HG03103 (cell line): ENCODE measurements around the gene SLC6A11.

ENCODE experiments used
- ATAC-seq: cut with Tn5 transposase; IDR thresholded peaks from one replicate; pipeline ENCODE4 v1.9.1; 2021; ENCODE audit warnings: low read depth; ENCODE audit not compliant: unreplicated experiment

The SLC6A11 gene

GRCh38 chr3:10883478-10884234 is 67.6 kb downstream of the SLC6A11 start:
- ATAC-seq = no peak

DNA sequence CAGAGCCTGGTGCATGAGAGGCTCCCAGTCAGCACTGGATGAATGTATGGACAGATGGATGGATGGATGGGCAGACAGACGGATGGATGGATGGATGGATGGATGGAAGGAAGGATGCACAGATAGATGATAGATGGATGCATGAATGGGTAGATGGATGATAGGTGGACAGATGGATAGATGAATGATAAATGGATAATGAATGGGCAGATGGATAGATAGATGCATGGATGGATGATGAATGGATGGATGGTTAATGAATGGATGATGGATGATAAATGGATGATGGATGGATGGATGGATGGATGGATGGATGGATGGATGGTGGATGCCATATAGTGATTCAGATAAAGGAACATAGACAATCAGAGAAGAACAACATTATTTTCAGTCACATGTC is 71.0 kb downstream of the SLC6A11 start:
- no peak for ATAC-seq

DNA sequence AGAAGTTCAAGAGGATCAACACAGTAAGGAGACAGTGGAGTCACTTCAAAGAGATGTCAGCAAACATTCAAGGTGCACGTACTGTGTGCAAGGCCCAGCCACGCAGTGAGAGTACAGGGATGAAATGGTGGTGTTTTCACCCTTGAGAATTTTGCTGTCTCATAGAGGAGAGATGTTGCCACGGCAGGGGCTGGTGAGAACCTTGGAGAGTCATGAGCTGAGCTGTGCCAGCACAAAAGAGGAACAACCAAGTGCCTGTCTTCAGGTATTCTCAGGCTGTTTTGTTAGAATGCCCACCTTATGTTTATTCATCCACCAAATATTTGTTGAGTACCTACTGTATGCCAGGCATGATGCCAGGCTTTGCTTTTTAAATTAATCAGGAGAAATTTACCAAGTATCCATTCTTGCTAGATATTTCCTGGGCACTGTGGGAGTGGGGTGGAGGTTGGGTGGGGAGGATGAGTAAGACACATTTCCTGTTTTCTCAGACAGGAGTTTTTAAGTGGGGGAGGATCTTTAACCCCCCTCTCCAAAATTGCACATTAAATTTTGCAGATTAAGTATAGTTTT is 72.6 kb downstream of the SLC6A11 start:
- no peak for ATAC-seq

DNA sequence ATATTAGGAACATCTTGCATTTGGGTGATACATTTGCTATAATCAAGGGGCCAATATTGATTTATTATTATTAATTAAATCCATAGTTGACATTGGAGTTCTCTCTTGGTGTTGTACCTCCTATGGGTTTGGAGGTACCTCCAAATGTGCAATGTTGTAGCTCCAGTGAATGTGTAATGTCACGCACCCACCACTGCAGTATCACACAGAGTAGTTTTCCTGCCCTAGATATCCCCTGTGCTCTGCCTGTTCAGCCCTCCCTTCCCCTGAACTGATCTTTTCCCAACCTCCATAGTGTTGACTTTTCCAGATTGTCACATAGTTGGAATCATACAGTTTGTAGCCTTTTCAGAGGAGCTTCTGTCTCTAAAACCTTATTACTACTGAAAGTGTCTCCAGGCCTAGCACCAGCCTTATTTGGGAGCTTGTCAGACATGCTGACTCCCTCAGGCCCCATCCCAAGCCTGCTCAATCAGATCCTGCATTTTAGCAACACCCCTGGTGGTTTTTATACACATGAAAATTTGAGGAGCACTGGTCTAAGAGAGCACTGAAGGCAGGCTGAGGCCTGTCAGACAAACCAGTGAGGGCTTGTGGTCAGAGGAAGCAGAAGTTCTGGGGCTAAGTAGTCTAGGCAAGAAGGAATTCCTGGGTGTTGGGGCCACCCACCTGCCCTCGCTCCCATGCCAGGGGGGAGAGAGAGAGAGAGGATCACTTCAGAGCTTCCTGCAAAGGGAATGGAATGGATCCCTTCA is 73.4 kb downstream of the SLC6A11 start:
- ATAC-seq = no peak

DNA sequence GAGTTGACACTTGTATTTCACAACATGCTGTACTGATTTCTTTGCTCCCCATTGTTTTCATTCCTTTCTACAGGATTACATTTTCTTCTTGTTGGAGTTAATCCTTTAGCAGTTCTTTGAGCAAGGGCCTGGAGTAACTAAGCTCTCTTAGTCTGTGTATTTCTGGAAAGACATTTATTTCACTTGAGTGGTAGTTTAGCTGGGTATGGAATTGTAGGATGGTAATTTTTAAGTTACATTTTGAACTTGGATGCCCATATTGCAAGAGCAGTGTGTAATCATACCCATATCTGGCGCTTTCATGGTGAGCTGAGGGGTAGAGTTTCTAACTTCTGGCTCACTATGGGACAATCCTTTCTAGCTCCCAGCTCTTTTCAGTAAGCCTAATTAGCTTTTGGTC is 74.6 kb downstream of the SLC6A11 start:
- no peak for ATAC-seq

- ATAC-seq = no peak
Measured at GRCh38 chr3:10892622-10893021, 76.6 kb downstream of the SLC6A11 start.

- no peak for ATAC-seq
Measured at GRCh38 chr3:10901296-10901945, 85.4 kb downstream of the SLC6A11 start.

DNA sequence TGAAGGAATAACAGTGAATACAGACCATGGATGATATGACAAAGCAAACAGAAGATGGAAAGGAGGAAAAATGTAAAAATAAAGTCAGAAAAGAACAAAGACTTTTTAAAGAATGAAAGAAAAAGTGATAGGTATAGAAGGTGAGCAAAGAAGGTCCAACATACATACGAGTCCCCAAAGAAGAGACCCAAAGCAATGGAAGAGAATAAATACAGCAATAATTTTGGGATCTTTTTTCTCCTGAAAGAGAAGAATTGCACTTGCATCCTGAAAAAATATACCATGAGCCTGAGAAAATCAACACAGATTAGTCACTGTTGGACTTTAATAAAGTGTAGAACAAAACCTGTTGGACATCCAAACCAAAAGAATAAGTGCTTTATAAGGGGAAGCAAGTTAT is 91.2 kb downstream of the SLC6A11 start:
- ATAC-seq = no peak

- no peak for ATAC-seq
Measured at GRCh38 chr3:10910367-10910766, 94.3 kb downstream of the SLC6A11 start.

DNA sequence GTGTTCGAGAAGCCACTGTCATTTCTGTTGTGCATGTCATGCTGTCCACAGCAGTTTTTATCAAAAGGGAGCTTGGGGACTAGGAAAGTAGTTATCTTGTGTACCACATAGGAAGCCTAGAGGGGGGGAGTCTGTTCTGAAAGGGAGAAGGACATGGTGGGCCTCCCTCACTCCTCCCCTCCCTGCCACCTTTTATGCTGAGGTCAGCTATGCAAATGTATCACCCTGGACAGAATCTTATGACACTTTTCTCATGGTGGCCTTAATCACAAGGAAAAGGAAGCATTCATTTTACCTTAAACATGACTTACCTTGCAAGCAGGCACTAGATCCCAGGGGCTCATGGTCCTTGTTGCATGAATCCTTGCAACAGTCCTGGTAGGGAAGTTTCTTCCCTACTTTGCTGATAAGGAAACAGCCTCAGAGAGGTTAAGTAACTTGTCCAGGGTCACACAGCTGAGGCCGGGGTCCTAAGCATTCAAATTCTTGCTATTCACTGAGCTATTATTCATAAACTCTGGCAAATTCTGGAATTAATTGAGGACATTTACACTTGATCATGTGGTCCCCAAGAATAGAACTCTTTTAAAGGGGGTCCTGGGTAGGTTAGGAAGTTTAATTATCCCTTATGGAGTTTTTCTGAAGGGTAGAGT is 95.4 kb downstream of the SLC6A11 start:
- no peak for ATAC-seq

- ATAC-seq = no peak
Measured at GRCh38 chr3:10912786-10913185, 96.8 kb downstream of the SLC6A11 start.

GRCh38 chr3:10915376-10915775 is 99.3 kb downstream of the SLC6A11 start:
- ATAC-seq = no peak

- no peak for ATAC-seq
Measured at GRCh38 chr3:10917176-10917575, 101.1 kb downstream of the SLC6A11 start.

GRCh38 chr3:10918011-10918410 is 102.0 kb downstream of the SLC6A11 start:
- ATAC-seq = no peak

DNA sequence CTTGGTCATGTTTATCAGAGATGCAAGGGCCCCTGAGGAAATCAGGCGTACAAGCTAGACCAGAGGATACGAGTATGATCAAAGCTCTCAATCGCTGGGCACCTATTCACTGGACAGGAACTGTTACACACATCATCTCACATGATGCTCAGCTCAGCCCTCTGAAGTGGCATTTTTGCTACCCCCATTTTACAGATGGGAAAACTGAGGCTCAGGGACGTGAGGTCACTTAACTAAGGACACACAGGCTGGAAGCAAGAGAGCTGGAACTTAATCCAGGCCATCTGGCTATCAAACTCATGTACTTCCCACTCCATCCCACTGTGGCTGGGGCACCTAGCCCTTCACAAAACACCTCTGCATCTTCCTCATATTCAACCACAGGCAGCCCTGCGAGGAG is 103.6 kb downstream of the SLC6A11 start:
- ATAC-seq = no peak

GRCh38 chr3:10925436-10926255 is 109.6 kb downstream of the SLC6A11 start:
- no peak for ATAC-seq

- no peak for ATAC-seq
Measured at GRCh38 chr3:10926256-10926810, 110.3 kb downstream of the SLC6A11 start.

DNA sequence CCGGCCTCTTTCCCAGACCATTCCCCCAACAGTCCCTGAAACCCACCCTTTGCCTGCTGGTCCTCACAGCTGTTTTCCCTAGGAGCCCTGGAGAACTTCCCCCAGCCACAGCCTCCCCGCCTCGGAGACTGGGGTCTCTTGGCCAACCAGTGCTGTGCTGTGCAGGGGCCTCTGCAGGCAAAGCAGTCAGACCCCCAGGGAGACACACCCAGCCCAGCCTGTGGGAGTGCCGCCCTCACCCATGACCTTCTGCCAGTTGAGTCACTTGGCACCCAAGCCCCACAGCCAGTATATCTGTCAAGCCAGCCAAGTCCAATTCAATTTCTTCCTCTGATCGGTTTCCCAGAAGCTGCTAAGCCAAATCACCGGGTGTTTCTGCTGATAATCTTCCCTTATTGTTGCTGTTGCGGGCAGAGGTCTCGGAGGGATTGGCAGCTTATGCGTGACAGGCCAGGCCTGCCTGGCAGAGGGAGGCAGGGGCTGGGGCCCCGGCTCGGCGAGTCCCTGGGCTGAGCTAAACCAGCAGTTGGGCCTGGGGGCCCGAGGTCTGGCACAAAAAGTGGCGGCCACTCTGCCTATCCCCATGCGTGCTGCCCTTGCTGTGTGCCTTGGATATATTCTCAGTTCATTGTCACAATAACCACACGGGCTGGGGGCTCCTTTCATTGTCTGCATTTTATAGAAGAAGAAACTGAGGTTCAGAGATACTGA is 110.9 kb downstream of the SLC6A11 start:
- no peak for ATAC-seq

- ATAC-seq = no peak
Measured at GRCh38 chr3:10927551-10927950, 111.5 kb downstream of the SLC6A11 start.
